BLaER1 treated with 17β-estradiol and CSF1 and Interleukin-3, amounts not matched to agents 10 nM and 100 nM (cell line): ENCODE data around the gene FNIP2.
A peak's percentile ranks its signal among the peaks of the same experiment; 100 is the strongest.
"Not testable (repeated sequence)": the region's sequence is repeated elsewhere in the genome, so short reads cannot be mapped to it uniquely, and the experiment has no call there.

Experiments used
- H3K27ac ChIP-seq, 11 experiments: shearing (Covaris generic); formaldehyde crosslinking; 2 replicates each; pipeline ENCODE4 v1.8.1; 2022
- H3K27me3 ChIP-seq, 11 experiments: shearing (Covaris generic); formaldehyde crosslinking; 2 replicates each; pipeline ENCODE4 v1.8.1; 2022
- H3K36me3 ChIP-seq, 11 experiments: shearing (Covaris generic); formaldehyde crosslinking; 2 replicates each; pipeline ENCODE4 v1.8.1; 2022
- H3K4me1 ChIP-seq, 10 experiments: shearing (Covaris generic); formaldehyde crosslinking; 2 replicates each; pipeline ENCODE4 v1.8.1; 2022
- H3K4me2 ChIP-seq, 11 experiments: shearing (Covaris generic); formaldehyde crosslinking; 2 replicates each; pipeline ENCODE4 v1.8.1; 2022
- H3K4me3 ChIP-seq, 10 experiments: shearing (Covaris generic); formaldehyde crosslinking; 2 replicates each; pipeline ENCODE4 v1.8.1; 2022
- H3K9ac ChIP-seq, 11 experiments: shearing (Covaris generic); formaldehyde crosslinking; 2 replicates each; pipeline ENCODE4 v1.8.1; 2022
- H3K9me3 ChIP-seq, 11 experiments: shearing (Covaris generic); formaldehyde crosslinking; replicated peaks in 1 of 11; 2 replicates each; pipeline ENCODE4 v1.8.1; 2022
- H4K20me1 ChIP-seq, 11 experiments: shearing (Covaris generic); formaldehyde crosslinking; 2 replicates each; pipeline ENCODE4 v1.8.1; 2022
- Cebpa-rat ChIP-seq, 11 experiments: shearing (Covaris generic); IDR thresholded peaks; 2 replicates each; pipeline ENCODE4 v1.8.1; 2022

Gene FNIP2

DNA sequence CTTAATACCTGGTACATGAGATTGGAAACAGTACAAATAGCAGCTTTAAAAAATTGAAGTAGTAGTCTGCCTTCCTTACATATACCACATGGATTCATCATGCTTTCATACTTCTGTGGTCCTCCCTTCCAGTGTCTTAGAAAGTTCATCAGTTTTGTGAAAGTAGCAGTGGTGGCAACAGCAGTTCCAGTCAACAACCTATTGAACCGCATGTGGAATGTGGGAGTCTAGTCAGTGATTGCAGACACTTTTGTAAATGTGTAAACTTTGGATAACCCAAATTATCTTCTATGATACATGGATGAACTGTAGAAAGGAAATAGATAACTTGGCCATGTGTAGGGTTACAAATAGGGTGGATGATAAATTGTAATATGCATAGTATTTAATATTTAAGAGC, 34.1 kb downstream of the FNIP2 start:
- H3K9me3 ChIP-seq: no peaks in the 10 kb centered on the region
- peaks cover 0 to 2% (median 0%) of the 10 kb centered on the region in 11 experiments; a peak in 2 of 22 replicates for H3K36me3 ChIP-seq
- no peak overlapping the region for H3K9ac ChIP-seq
- peaks cover 0 to 95% (median 0%) of the 10 kb centered on the region in 10 experiments; a peak in 6 of 20 replicates for H3K4me1 ChIP-seq
- no peak for TF ChIP-seq Cebpa-rat (IDR thresholded peaks at IDR 0.05)
- H4K20me1 ChIP-seq: peaks cover 0 to 16% (median 0%) of the 10 kb centered on the region in 11 experiments; a peak in 5 of 22 replicates
- H3K27ac ChIP-seq: no peak overlapping the region
- H3K4me3 ChIP-seq: no peak overlapping the region
- H3K4me2 ChIP-seq: peak overlapping the region in 2 of 11 experiments; percentile 26 to 96; a peak in 2 of 22 replicates
- no peaks in the 10 kb centered on the region for H3K27me3 ChIP-seq

DNA sequence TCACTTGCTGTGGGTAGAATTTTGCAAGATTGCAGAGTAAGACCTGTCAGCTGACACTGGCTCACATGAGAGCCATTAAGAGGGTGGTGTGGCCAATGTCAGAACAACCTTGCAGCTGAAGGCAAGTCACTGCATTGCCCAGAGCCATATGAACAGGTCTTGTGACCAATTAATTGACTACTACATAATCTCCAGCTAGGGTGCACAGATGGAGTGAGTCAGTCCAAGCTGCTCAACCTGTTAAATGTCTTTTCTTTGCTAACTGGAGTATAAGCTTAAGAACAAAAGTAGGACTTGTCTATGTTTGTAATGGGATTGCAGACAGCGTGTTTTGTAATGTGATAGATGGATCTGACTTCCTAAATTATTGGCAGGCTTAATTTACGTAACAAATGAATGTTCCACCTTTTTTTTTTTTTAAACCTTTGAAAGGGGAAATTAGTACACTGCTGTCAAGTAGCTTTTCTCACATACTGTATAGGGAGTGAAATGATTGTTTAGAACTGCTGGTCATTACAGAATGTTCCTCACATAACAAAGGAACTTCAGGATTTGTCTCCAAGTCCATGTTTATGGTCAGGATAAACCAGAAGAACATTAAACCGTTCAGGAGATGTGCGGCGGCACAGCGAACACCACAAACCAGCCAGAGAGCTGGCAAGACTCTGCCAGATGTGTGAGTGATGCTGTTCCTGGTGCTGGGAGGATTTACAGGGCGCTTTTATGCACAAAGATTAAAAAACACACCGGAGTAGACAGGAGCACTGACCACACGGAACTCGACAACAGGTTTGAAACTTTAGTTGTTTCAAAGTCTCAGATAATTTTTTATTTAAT, 37.0 kb downstream of the FNIP2 start:
- H3K4me2 ChIP-seq: peak overlapping the region in 3 of 11 experiments; percentile 86 to 96 (median 91); a peak in 6 of 22 replicates
- no peak for TF ChIP-seq Cebpa-rat (IDR thresholded peaks at IDR 0.05)

DNA sequence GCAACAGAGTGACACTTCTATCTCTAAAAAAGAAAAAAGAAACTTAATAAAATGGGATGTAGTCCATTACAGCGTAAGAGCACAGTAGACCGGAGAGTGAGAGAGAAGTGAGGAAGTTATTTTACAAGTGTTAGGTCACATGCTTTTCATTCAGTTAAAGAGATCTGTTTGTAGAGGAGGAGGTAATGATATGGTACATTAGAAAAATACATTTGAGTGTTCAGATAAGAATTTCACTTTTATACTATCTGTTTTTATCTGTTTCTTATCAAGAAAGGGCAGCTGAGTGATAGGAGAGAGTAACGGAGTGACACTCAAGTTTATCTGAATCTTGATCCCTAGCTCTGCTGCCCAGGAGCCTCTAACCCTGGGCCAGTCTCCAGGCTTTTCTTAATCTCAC, 38.9 kb downstream of the FNIP2 start:
- peaks cover 0 to 3% (median 0%) of the 10 kb centered on the region in 11 experiments; a peak in 3 of 22 replicates for H4K20me1 ChIP-seq
- peak overlapping the region in 2 of 10 experiments; percentile 50 to 54; a peak in 4 of 20 replicates for H3K4me3 ChIP-seq
- H3K4me1 ChIP-seq: peaks cover 33 to 99% (median 35%) of the 10 kb centered on the region in 10 experiments
- H3K4me2 ChIP-seq: peak overlapping the region in 3 of 11 experiments; percentile 86 to 96 (median 91); a peak in 6 of 22 replicates
- H3K36me3 ChIP-seq: peaks cover 0 to 2% (median 0%) of the 10 kb centered on the region in 11 experiments; a peak in 1 of 22 replicates
- peak overlapping the region in 3 of 11 experiments; percentile 95 to 96 (median 96); a peak in 5 of 22 replicates for H3K27ac ChIP-seq
- H3K9me3 ChIP-seq: no peaks in the 10 kb centered on the region
- H3K27me3 ChIP-seq: no peaks in the 10 kb centered on the region
- no peak for TF ChIP-seq Cebpa-rat (IDR thresholded peaks at IDR 0.05)
- H3K9ac ChIP-seq: peak overlapping the region in 2 of 11 experiments; percentile 89 to 91; a peak in 4 of 22 replicates

More for the DNA sequence above, 37.0 kb downstream of the FNIP2 start:
- H3K9me3 ChIP-seq: no peaks in the 10 kb centered on the region
- no peaks in the 10 kb centered on the region for H3K27me3 ChIP-seq
- H3K27ac ChIP-seq: peak overlapping the region in 3 of 11 experiments; percentile 69 to 96 (median 78); a peak in 6 of 22 replicates
- peak overlapping the region in 3 of 10 experiments; percentile 12 to 54 (median 50); a peak in 4 of 20 replicates for H3K4me3 ChIP-seq
- peaks cover 0 to 16% (median 0%) of the 10 kb centered on the region in 11 experiments; a peak in 2 of 22 replicates for H4K20me1 ChIP-seq
- H3K9ac ChIP-seq: peak overlapping the region in 3 of 11 experiments; percentile 62 to 91 (median 72); a peak in 6 of 22 replicates
- H3K4me1 ChIP-seq: peaks cover 19 to 99% (median 21%) of the 10 kb centered on the region in 10 experiments
- peaks cover 0 to 2% (median 0%) of the 10 kb centered on the region in 11 experiments; a peak in 2 of 22 replicates for H3K36me3 ChIP-seq

DNA sequence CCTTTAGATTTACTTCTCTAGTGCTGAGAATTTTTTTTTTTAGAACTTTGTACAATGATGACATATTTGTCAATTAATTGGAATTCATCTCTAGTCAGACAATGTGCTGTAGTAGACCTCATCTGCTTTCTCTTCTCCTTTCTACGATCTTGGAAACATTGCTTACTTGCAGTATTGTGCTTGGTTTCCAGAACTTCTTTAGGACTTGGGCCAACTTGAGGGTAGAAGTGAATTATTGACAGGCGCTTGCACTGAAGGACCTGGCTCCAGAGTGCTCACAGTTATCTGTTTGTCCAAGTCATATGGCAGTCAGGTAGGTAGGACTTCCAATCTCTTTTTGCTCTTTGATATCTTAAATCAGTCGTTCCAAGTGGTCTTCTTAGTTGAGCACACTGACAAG, 39.6 kb downstream of the FNIP2 start:
- H4K20me1 ChIP-seq: peaks cover 0 to 3% (median 0%) of the 10 kb centered on the region in 11 experiments; a peak in 3 of 22 replicates
- H3K4me2 ChIP-seq: peak overlapping the region in 3 of 11 experiments; percentile 86 to 96 (median 91); a peak in 6 of 22 replicates
- H3K27ac ChIP-seq: peak overlapping the region in 3 of 11 experiments; percentile 95 to 96 (median 96); a peak in 5 of 22 replicates
- H3K27me3 ChIP-seq: no peaks in the 10 kb centered on the region
- H3K9me3 ChIP-seq: no peaks in the 10 kb centered on the region
- no peak for TF ChIP-seq Cebpa-rat (IDR thresholded peaks at IDR 0.05)
- peak overlapping the region in 2 of 11 experiments; percentile 89 to 91; a peak in 3 of 22 replicates for H3K9ac ChIP-seq
- peak overlapping the region in 2 of 10 experiments; percentile 50 to 54; a peak in 4 of 20 replicates for H3K4me3 ChIP-seq
- H3K36me3 ChIP-seq: peaks cover 0 to 2% (median 0%) of the 10 kb centered on the region in 11 experiments; a peak in 1 of 22 replicates
- H3K4me1 ChIP-seq: peaks cover 33 to 99% (median 35%) of the 10 kb centered on the region in 10 experiments

DNA sequence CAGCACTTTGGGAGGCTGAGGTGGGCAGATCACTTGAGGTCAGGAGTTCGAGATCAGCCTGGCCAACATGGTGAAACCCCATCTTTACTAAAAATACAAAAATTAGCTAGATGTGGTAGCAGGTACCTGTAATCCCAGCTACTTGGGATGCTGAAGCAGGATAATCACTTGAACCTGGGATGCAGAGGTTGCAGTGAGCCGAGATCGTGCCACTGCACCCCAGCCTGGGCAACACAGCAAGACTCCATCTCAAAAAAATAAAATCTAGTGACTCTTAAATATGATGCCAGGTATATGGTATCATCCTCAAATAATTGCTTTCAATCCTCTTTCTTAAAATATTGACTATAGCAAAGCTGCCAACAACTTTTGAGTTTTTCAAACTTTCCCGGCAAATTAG, 40.4 kb downstream of the FNIP2 start:
- Histone ChIP-seq H3K27ac (peak overlapping the region in 5 of 11 experiments; percentile 76 to 96 (median 95); a peak in 9 of 22 replicates), H3K4me3 (peak overlapping the region in 2 of 10 experiments; percentile 50 to 54; a peak in 4 of 20 replicates), H3K4me2 (peak overlapping the region; percentile 49 to 96 (median 71); a peak in 18 of 22 replicates)

DNA sequence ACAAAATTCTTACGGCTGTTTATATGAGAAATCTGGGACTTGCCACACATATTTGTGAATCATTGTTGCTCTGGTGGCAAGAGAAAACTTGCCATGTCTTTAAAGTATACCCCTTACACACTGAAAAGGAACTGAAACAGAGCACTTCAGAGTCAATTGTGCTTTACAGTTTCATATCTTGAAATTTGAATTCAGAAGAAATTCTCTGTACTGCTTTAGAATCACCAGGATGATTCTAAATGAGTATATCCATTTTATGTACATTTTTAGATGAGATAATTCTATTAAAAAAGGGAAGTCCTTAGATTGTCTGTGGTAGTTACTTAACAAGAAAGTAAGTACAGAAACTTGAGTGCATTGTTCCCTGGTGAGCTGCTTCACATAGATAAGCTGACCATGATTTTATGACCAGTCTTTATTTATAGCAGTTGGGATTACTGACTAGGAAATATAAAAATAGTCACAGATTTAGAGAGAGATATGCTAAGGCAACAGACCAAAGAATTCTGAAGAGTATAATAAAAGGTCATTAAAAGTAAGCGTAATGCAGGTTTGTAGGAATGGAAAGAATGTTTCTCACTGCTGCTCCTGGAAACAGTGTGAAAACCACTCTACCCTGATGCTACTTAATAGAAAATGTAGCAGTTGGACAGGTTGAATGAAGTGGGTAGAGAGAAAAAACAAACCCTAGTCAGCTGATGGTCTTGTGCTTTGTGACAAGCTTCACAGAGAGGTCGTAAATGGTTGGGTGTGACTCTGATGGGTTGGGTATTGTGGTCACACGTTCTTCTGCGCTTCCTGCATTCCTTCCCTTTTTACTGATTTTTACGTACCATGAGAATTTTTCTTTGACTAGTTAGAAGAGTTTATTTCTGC, 41.0 kb downstream of the FNIP2 start:
- Histone ChIP-seq H3K4me2 (peak overlapping the region; percentile 49 to 96 (median 71)), H3K4me3 (peak overlapping the region in 4 of 10 experiments; percentile 12 to 54 (median 36); a peak in 8 of 20 replicates), H3K9me3 (peaks cover 0 to 1% (median 0%) of the 10 kb centered on the region in 11 experiments; a peak in 2 of 22 replicates), H3K9ac (peak overlapping the region in 6 of 11 experiments; percentile 1 to 91 (median 74); a peak in 11 of 22 replicates), H3K4me1 (peaks cover 33 to 99% (median 35%) of the 10 kb centered on the region in 10 experiments), H4K20me1 (peaks cover 0 to 16% (median 0%) of the 10 kb centered on the region in 11 experiments; a peak in 3 of 22 replicates), H3K27ac (peak overlapping the region in 8 of 11 experiments; percentile 76 to 96 (median 84); a peak in 14 of 22 replicates), H3K36me3 (peaks cover 0 to 2% (median 0%) of the 10 kb centered on the region in 11 experiments; a peak in 1 of 22 replicates), H3K27me3 (no peaks in the 10 kb centered on the region)
- no peak for TF ChIP-seq Cebpa-rat (IDR thresholded peaks at IDR 0.05)

More for the DNA sequence above, 40.4 kb downstream of the FNIP2 start:
- H3K9me3 ChIP-seq, H4K20me1 ChIP-seq, H3K36me3 ChIP-seq, H3K27me3 ChIP-seq: not testable (repeated sequence)
- Histone ChIP-seq H3K4me1 (peaks cover 33 to 99% (median 35%) of the 10 kb centered on the region in 10 experiments), H3K9ac (peak overlapping the region in 4 of 11 experiments; percentile 67 to 91 (median 84); a peak in 6 of 22 replicates)

DNA sequence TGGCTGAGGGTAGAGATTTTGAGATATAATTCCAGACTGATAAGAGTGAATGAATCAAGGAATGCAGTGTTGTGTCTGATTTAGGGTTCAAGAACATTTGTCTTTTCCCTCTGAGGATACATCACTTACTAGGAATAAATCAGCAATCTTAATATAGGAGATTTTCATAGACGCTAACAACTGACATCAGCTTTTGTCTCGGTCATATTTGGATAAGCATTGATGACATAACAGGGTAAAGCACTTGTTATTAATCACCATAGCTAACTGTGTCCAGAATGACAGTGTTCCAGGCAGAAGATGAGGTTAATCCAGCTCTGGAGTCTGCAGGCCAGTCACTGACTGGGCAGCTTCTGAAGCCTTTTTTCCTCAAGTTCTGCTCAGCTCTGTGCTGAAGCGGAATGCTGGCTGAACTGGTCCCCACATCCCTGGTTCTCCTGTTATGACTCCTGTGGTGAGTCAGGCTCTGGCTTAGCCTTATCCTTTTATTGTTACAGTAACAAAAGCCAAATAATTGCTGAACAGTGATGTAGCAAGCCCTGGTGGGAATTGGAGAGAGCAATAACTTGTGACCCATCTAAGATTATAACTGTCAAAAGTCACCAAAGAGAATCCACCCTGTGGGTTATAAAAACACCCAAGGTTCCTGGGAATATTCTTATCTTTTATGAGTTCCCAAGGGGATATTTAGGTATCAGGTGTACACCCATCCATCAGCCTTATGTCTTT, 41.8 kb downstream of the FNIP2 start:
- H3K36me3 ChIP-seq: peaks cover 0 to 10% (median 0%) of the 10 kb centered on the region in 11 experiments; a peak in 2 of 22 replicates
- no peaks in the 10 kb centered on the region for H3K27me3 ChIP-seq
- H3K4me1 ChIP-seq: peaks cover 33 to 99% (median 35%) of the 10 kb centered on the region in 10 experiments
- no peak for TF ChIP-seq Cebpa-rat (IDR thresholded peaks at IDR 0.05)
- H3K9me3 ChIP-seq: peaks cover 0 to 9% (median 5%) of the 10 kb centered on the region in 11 experiments; a peak in 6 of 22 replicates
- peak overlapping the region in 4 of 10 experiments; percentile 12 to 54 (median 32); a peak in 8 of 20 replicates for H3K4me3 ChIP-seq
- peaks cover 0 to 18% (median 0%) of the 10 kb centered on the region in 11 experiments; a peak in 3 of 22 replicates for H4K20me1 ChIP-seq
- peak overlapping the region in 6 of 11 experiments; percentile 1 to 91 (median 74); a peak in 10 of 22 replicates for H3K9ac ChIP-seq
- peak overlapping the region in 10 of 11 experiments; percentile 61 to 96 (median 80); a peak in 18 of 22 replicates for H3K27ac ChIP-seq
- peak overlapping the region; percentile 49 to 96 (median 71) for H3K4me2 ChIP-seq
